K562 (cell line): ENCODE data around the gene TRPC1. TPM values are rescaled to one million over a fixed set of nuclear protein-coding genes. Genes with fewer than 3 reads are reported as not detected.
A peak's percentile ranks its signal among the peaks of the same experiment; 100 is the strongest.

Source experiments
- ATF1 ChIP-seq, 2 experiments: fragments of 450-650 bp in 1 of 2; IDR thresholded peaks; 2 replicates each; pipeline ENCODE4 v1.6.1; 2016; ENCODE audit warnings: missing compliant biosample characterization in 1 of 2, missing genetic modification characterization in 1 of 2
- BACH1 ChIP-seq: fragments of 200-800 bp; sonication (Bioruptor generic); IDR thresholded peaks from 2 replicates; pipeline ENCODE4 v1.6.1; 2016; ENCODE audit warnings: missing genetic modification characterization, missing compliant biosample characterization
- CHCHD3 ChIP-seq: fragments of 250-450 bp; sonication (Bioruptor Pico); IDR thresholded peaks from 2 replicates; pipeline ENCODE4 v2.1.2; 2022; ENCODE audit warnings: mild to moderate bottlenecking
- CREM ChIP-seq: IDR thresholded peaks from 2 replicates; pipeline ENCODE4 v1.6.1; 2014; ENCODE audit warnings: antibody characterized with exemption, low read depth
- CSDE1 ChIP-seq, 2 experiments: fragments of 450-650 bp; IDR thresholded peaks; 2 replicates each; pipeline ENCODE4 v1.6.1; 2016; ENCODE audit warnings: mild to moderate bottlenecking in 1 of 2
- DMBX1 ChIP-seq: fragments of 250-450 bp; sonication (Bioruptor Pico); IDR thresholded peaks from 2 replicates; pipeline ENCODE4 v1.8.0; 2022; ENCODE audit warnings: inconsistent platforms, mild to moderate bottlenecking, moderate library complexity, borderline replicate concordance
- GABPA ChIP-seq: fragments of 200-800 bp; sonication (Bioruptor generic); conservative IDR thresholded peaks from 2 replicates; pipeline ENCODE4 v1.6.1; 2016; ENCODE audit warnings: low read depth, missing genetic modification characterization, missing compliant biosample characterization
- HNRNPUL1 ChIP-seq: fragments of 200-400 bp; formaldehyde crosslinking; IDR thresholded peaks from 2 replicates; pipeline ENCODE4 v1.6.1; 2017; ENCODE audit warnings: low read length
- ILK ChIP-seq: fragments of 450-650 bp; IDR thresholded peaks from 2 replicates; pipeline ENCODE4 v1.6.1; 2016; ENCODE audit warnings: missing genetic modification characterization, low read depth, mild to moderate bottlenecking, missing compliant biosample characterization, moderate library complexity, borderline replicate concordance
- LARP7 ChIP-seq: fragments of 450-650 bp; IDR thresholded peaks from 2 replicates; pipeline ENCODE4 v1.6.1; 2016
- MAFK ChIP-seq: IDR thresholded peaks from 2 replicates; pipeline ENCODE4 v1.6.1; 2011; ENCODE audit warnings: low read length, improper control_type of control experiment
- MED1 ChIP-seq: sonication (generic); formaldehyde crosslinking; IDR thresholded peaks from 2 replicates; pipeline ENCODE4 v1.8.1; 2023; ENCODE audit warnings: missing genetic modification reagents, borderline replicate concordance
- MTA1 ChIP-seq: fragments of 450-650 bp; IDR thresholded peaks from 2 replicates; pipeline ENCODE4 v1.6.1; 2017; ENCODE audit warnings: borderline replicate concordance
- NFYB ChIP-seq: IDR thresholded peaks from 2 replicates; pipeline ENCODE4 v1.6.1; 2011; ENCODE audit warnings: mild to moderate bottlenecking, moderate library complexity; ENCODE audit not compliant: insufficient read length; ENCODE audit errors: extremely low read depth
- NR1H2 ChIP-seq: sonication (generic); formaldehyde crosslinking; IDR thresholded peaks from 2 replicates; pipeline ENCODE4 v1.4.0; 2020; ENCODE audit warnings: mild to moderate bottlenecking, missing genetic modification reagents
- NRF1 ChIP-seq, 2 experiments: fragments of 450-650 bp; IDR thresholded peaks in 1 of 2; conservative IDR thresholded peaks in 1 of 2; 2 replicates each; pipeline ENCODE4 v1.6.1; 2014; ENCODE audit warnings: mild to moderate bottlenecking in 2 of 2
- PML ChIP-seq: IDR thresholded peaks from 2 replicates; pipeline ENCODE4 v1.6.1; 2012; ENCODE audit warnings: low read length, inconsistent platforms
- RBM39 ChIP-seq: fragments of 200-400 bp; formaldehyde crosslinking; optimal IDR thresholded peaks from 2 replicates; pipeline ENCODE3; 2018; ENCODE audit warnings: low read depth, low read length
- SAFB2 ChIP-seq: fragments of 200-400 bp; formaldehyde crosslinking; IDR thresholded peaks from 2 replicates; pipeline ENCODE4 v1.6.1; 2018; ENCODE audit warnings: borderline replicate concordance, low read length, low read depth, moderate library complexity; ENCODE audit not compliant: severe bottlenecking
- SIRT6 ChIP-seq: IDR thresholded peaks from one replicate; pipeline ENCODE4 v1.6.1; 2012; ENCODE audit warnings: low read depth, mild to moderate bottlenecking, control low read depth, inconsistent platforms, low read length, moderate library complexity
- XRCC3 ChIP-seq: fragments of 450-650 bp; IDR thresholded peaks from 2 replicates; pipeline ENCODE4 v1.6.1; 2017; ENCODE audit warnings: mild to moderate bottlenecking, moderate library complexity
- XRCC4 ChIP-seq: IDR thresholded peaks from one replicate; pipeline ENCODE4 v1.6.1; 2011; ENCODE audit not compliant: insufficient read depth, insufficient read length; ENCODE audit errors: extremely low read depth
- ZKSCAN8 ChIP-seq: fragments of 200-800 bp; sonication (Bioruptor generic); IDR thresholded peaks from 2 replicates; pipeline ENCODE4 v1.6.1; 2016; ENCODE audit warnings: missing genetic modification characterization, missing compliant biosample characterization
- polyA plus RNA-seq, 8 experiments: library from polyadenylated mRNA; depleted of rRNA in 4 of 8; stranded (reverse) in 5 of 8; unstranded in 3 of 8; fragments of >200 nt; fragmentation: Nextera tagmentation in 2 of 8; fragmentation: Illumina TruSeq in 1 of 8; extraction: Ambion mirVana in 2 of 8; extraction: Trizol in 1 of 8; gene quantifications; 2 replicates each; pipeline versions ENCODE4 v1.2.1 to v1.2.3, GENCODE V29; 2011 to 2014; ENCODE audit warnings: inconsistent platforms in 1 of 8, missing spikeins in 1 of 8
- total RNA-seq, 7 experiments: library from RNA; depleted of rRNA in 6 of 7; stranded (reverse); fragments of >200 nt in 6 of 7; fragmentation: Illumina TruSeq in 2 of 7; extraction: Trizol in 2 of 7; gene quantifications; 2 replicates each; pipeline versions ENCODE4 v1.2.1 to v1.2.3, GENCODE V29; 2011 to 2021; ENCODE audit warnings: low replicate concordance in 1 of 7
- TF ChIP-seq, protein P1 (sequence below): fragments of 450-650 bp; IDR thresholded peaks from 2 replicates; pipeline ENCODE4 v1.6.1; 2016; ENCODE audit warnings: antibody characterized with exemption
- TF ChIP-seq, protein P2 (sequence below): sonication (generic); formaldehyde crosslinking; IDR thresholded peaks from 2 replicates; pipeline ENCODE4 v1.8.1; 2023; ENCODE audit warnings: mild to moderate bottlenecking, missing genetic modification reagents
- TF ChIP-seq, protein P3 (sequence below), 2 experiments: IDR thresholded peaks; 2 replicates each; pipeline ENCODE4 v1.6.1; 2012; ENCODE audit warnings: improper control_type of control experiment in 2 of 2, low read depth in 2 of 2, low read length in 2 of 2, borderline replicate concordance in 1 of 2

TRPC1 gene
- total and polyA plus RNA-seq, 9 of the 15 experiments (the other 6 are each of a cell fraction or from before 2014, with no cell fraction given) = 1.4 to 6.5 (median 3.0) TPM

DNA sequence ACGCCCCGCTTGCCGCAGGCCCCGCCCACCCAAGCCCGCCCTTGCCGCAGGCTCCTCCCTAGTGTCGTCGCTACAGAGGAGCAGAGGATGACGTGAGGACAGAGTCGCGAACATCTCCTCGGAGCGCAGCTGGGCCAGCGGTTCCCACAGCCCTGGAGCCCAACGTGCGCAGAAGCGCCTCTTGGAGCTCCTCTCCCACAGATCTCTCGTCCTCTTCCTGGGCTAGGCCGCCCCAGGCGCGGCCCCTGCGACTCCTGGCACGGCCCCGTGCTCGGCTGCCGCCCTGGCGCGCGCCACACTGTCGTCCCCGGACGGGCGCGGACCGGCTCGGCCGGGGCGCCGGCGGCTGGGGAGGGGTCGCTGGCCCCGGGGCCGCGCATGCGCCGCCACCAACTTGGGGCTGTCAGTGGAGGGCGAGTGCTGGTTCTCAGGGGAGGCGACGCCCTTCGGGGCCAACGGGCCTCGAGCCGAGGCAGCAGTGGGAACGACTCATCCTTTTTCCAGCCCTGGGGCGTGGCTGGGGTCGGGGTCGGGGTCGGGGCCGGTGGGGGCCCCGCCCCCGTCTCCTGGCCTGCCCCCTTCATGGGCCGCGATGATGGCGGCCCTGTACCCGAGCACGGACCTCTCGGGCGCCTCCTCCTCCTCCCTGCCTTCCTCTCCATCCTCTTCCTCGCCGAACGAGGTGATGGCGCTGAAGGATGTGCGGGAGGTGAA, at the start of gene TRPC1 (continued):
- TF ChIP-seq DMBX1 (CRISPR knock-in tag) = peak; percentile 33; the same call in 1 of the 2 replicates
- no peak for TF ChIP-seq GABPA (tag)
- TF ChIP-seq MAFK = no peak
- TF ChIP-seq MED1 (CRISPR knock-in tag) = no peak
- TF ChIP-seq ATF1 (CRISPR knock-in tag; IDR thresholded peaks at IDR 0.05) = no peak
- peak; percentile 37 for TF ChIP-seq ATF1 (tag; IDR thresholded peaks at IDR 0.05)
- TF ChIP-seq, protein P1, sequence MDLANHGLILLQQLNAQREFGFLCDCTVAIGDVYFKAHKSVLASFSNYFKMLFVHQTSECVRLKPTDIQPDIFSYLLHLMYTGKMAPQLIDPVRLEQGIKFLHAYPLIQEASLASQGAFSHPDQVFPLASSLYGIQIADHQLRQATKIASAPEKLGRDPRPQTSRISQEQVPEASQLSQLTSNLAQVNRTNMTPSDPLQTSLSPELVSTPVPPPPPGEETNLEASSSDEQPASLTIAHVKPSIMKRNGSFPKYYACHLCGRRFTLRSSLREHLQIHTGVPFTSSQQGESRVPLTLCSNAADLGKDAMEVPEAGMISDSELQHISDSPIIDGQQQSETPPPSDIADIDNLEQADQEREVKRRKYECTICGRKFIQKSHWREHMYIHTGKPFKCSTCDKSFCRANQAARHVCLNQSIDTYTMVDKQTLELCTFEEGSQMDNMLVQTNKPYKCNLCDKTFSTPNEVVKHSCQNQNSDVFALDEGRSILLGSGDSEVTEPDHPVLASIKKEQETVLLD = no peak
- TF ChIP-seq PML = no peak
- TF ChIP-seq, protein P2, sequence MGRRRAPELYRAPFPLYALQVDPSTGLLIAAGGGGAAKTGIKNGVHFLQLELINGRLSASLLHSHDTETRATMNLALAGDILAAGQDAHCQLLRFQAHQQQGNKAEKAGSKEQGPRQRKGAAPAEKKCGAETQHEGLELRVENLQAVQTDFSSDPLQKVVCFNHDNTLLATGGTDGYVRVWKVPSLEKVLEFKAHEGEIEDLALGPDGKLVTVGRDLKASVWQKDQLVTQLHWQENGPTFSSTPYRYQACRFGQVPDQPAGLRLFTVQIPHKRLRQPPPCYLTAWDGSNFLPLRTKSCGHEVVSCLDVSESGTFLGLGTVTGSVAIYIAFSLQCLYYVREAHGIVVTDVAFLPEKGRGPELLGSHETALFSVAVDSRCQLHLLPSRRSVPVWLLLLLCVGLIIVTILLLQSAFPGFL (CRISPR knock-in tag) = no peak
- TF ChIP-seq CHCHD3 (CRISPR knock-in tag) = no peak
- TF ChIP-seq RBM39 = no peak
- TF ChIP-seq NRF1 (conservative IDR thresholded peaks at IDR 0.05 in 1 of 2, IDR thresholded peaks at IDR 0.05 in 1 of 2) = peak; percentile 76 to 85; a peak in 3 of 4 replicates
- no peak for TF ChIP-seq XRCC3
- no peak for TF ChIP-seq MTA1
- peak; percentile 88 for TF ChIP-seq CREM
- TF ChIP-seq NR1H2 (CRISPR knock-in tag) = no peak
- TF ChIP-seq NFYB = no peak
- TF ChIP-seq LARP7 = no peak
- TF ChIP-seq, protein P3, sequence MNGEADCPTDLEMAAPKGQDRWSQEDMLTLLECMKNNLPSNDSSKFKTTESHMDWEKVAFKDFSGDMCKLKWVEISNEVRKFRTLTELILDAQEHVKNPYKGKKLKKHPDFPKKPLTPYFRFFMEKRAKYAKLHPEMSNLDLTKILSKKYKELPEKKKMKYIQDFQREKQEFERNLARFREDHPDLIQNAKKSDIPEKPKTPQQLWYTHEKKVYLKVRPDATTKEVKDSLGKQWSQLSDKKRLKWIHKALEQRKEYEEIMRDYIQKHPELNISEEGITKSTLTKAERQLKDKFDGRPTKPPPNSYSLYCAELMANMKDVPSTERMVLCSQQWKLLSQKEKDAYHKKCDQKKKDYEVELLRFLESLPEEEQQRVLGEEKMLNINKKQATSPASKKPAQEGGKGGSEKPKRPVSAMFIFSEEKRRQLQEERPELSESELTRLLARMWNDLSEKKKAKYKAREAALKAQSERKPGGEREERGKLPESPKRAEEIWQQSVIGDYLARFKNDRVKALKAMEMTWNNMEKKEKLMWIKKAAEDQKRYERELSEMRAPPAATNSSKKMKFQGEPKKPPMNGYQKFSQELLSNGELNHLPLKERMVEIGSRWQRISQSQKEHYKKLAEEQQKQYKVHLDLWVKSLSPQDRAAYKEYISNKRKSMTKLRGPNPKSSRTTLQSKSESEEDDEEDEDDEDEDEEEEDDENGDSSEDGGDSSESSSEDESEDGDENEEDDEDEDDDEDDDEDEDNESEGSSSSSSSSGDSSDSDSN (IDR thresholded peaks at IDR 0.05; ENCODE audit: borderline replicate concordance in 1 of 2, low read depth in 2 of 2, low read length in 2 of 2) = peak; percentile 62 to 70; a peak in 2 of 4 replicates
- no peak for TF ChIP-seq CSDE1 (IDR thresholded peaks at IDR 0.05)
- TF ChIP-seq ILK (tag) = no peak
- no peak for TF ChIP-seq SAFB2
- no peak for TF ChIP-seq HNRNPUL1
- TF ChIP-seq XRCC4 = no peak
- TF ChIP-seq SIRT6 = no peak
- no peak for TF ChIP-seq ZKSCAN8
- no peak for TF ChIP-seq BACH1 (tag)
